HepG2 (cell line): Measurements from ENCODE around the gene RCBTB1. TPM values are rescaled to one million over a fixed set of nuclear protein-coding genes. Genes with fewer than 3 reads are reported as not detected.

ENCODE experiments used
- FOXK1 ChIP-seq: sonication (generic); formaldehyde crosslinking; IDR thresholded peaks from 2 replicates; pipeline ENCODE4 v1.4.0; 2020; ENCODE audit warnings: low read depth, missing genetic modification reagents, borderline replicate concordance
- GFI1 ChIP-seq: sonication (generic); formaldehyde crosslinking; IDR thresholded peaks from 2 replicates; pipeline ENCODE4 v1.5.0; 2020; ENCODE audit warnings: missing genetic modification reagents, mild to moderate bottlenecking, borderline replicate concordance
- GPN1 ChIP-seq: sonication (generic); formaldehyde crosslinking; IDR thresholded peaks from 2 replicates; pipeline ENCODE4 v1.5.1; 2020; ENCODE audit warnings: missing genetic modification reagents, borderline replicate concordance
- HDAC1 ChIP-seq: sonication (generic); formaldehyde crosslinking; IDR thresholded peaks from 2 replicates; pipeline ENCODE4 v1.5.1; 2020; ENCODE audit warnings: mild to moderate bottlenecking, missing genetic modification reagents
- HNRNPK ChIP-seq: fragments of 200-400 bp; formaldehyde crosslinking; IDR thresholded peaks from 2 replicates; pipeline ENCODE4 v1.6.1; 2018; ENCODE audit warnings: low read length, low read depth, moderate library complexity, mild to moderate bottlenecking; ENCODE audit not compliant: poor library complexity, severe bottlenecking
- IRF2 ChIP-seq: IDR thresholded peaks from 2 replicates; pipeline ENCODE4 v1.6.1; 2018; ENCODE audit warnings: missing genetic modification reagents, missing compliant biosample characterization
- KDM3A ChIP-seq: IDR thresholded peaks from 2 replicates; pipeline ENCODE4 v1.6.1; 2018; ENCODE audit warnings: low read depth, missing compliant biosample characterization
- KDM5A ChIP-seq: fragments of 200-600 bp; sonication (generic); IDR thresholded peaks from 2 replicates; pipeline ENCODE4 v1.7.0; 2018; ENCODE audit warnings: antibody characterized with exemption, mild to moderate bottlenecking, low read length, borderline replicate concordance
- NFYC ChIP-seq: IDR thresholded peaks from 2 replicates; pipeline ENCODE4 v1.6.1; 2016; ENCODE audit warnings: missing genetic modification reagents, missing compliant biosample characterization
- REXO4 ChIP-seq: sonication (generic); formaldehyde crosslinking; IDR thresholded peaks from 2 replicates; pipeline ENCODE4 v1.8.0; 2022; ENCODE audit warnings: missing genetic modification reagents, mild to moderate bottlenecking, borderline replicate concordance
- SRF ChIP-seq: IDR thresholded peaks from 2 replicates; pipeline ENCODE4 v1.6.1; 2011; ENCODE audit warnings: mild to moderate bottlenecking, low read depth, low read length, moderate library complexity
- XRCC5 ChIP-seq: fragments of 200-400 bp; formaldehyde crosslinking; optimal IDR thresholded peaks from 2 replicates; pipeline ENCODE3; 2017; ENCODE audit warnings: mild to moderate bottlenecking, low read length
- ZNF20 ChIP-seq: sonication (generic); formaldehyde crosslinking; IDR thresholded peaks from 2 replicates; pipeline ENCODE4 v1.4.0; 2020; ENCODE audit warnings: mild to moderate bottlenecking, moderate library complexity, missing genetic modification reagents
- ZNF205 ChIP-seq: IDR thresholded peaks from 2 replicates; pipeline ENCODE4 v1.6.1; 2018; ENCODE audit warnings: missing biosample characterization, missing genetic modification reagents
- ZNF274 ChIP-seq: sonication (generic); formaldehyde crosslinking; IDR thresholded peaks from 2 replicates; pipeline ENCODE4 v1.5.1; 2020; ENCODE audit warnings: mild to moderate bottlenecking, missing genetic modification reagents
- ZNF33A ChIP-seq: sonication (generic); formaldehyde crosslinking; IDR thresholded peaks from 2 replicates; pipeline ENCODE4 v1.5.1; 2020; ENCODE audit warnings: missing genetic modification reagents, mild to moderate bottlenecking, moderate library complexity, borderline replicate concordance
- ZNF761 ChIP-seq: sonication (generic); formaldehyde crosslinking; conservative IDR thresholded peaks from 2 replicates; pipeline ENCODE4 v1.4.0; 2020; ENCODE audit warnings: mild to moderate bottlenecking, missing genetic modification reagents
- ZNF850 ChIP-seq: sonication (generic); formaldehyde crosslinking; conservative IDR thresholded peaks from 2 replicates; pipeline ENCODE4 v1.9.0; 2021; ENCODE audit warnings: mild to moderate bottlenecking, missing genetic modification reagents
- polyA plus RNA-seq, 8 experiments: library from polyadenylated mRNA; depleted of rRNA in 3 of 8; stranded (reverse) in 7 of 8; unstranded in 1 of 8; fragments of >200 nt; fragmentation: Illumina TruSeq in 4 of 8; extraction: Trizol in 4 of 8; gene quantifications; 2 replicates each; pipeline versions ENCODE4 v1.2.1 to v1.2.3, GENCODE V29; 2011 to 2016; ENCODE audit warnings: low read depth in 4 of 8, missing spikeins in 1 of 8, mixed read lengths in 1 of 8; ENCODE audit not compliant: insufficient read depth in 1 of 8
- total RNA-seq, 5 experiments: library from RNA; depleted of rRNA; stranded (reverse); fragments of >200 nt; fragmentation: Illumina TruSeq; extraction: Trizol; gene quantifications; 2 replicates each; pipeline ENCODE4 v1.2.3, GENCODE V29; 2016; ENCODE audit warnings: low read depth in 1 of 5
- TF ChIP-seq, protein P1 (sequence below): IDR thresholded peaks from 2 replicates; pipeline ENCODE4 v1.6.1; 2016; ENCODE audit warnings: mild to moderate bottlenecking, missing biosample characterization, missing genetic modification reagents
- TF ChIP-seq, protein P2 (sequence below): sonication (generic); formaldehyde crosslinking; IDR thresholded peaks from 2 replicates; pipeline ENCODE4 v1.8.0; 2022; ENCODE audit warnings: mild to moderate bottlenecking, missing genetic modification reagents, moderate library complexity
- TF ChIP-seq, protein P3 (sequence below), 2 experiments: fragments of 450-650 bp in 1 of 2; sonication (generic) in 1 of 2; formaldehyde crosslinking; IDR thresholded peaks; 2 replicates each; pipeline versions ENCODE4 v1.5.0 to v1.8.0; 2020 to 2022; ENCODE audit warnings: mild to moderate bottlenecking in 1 of 2, missing genetic modification reagents in 1 of 2
- TF ChIP-seq, protein P4 (sequence below): sonication (generic); formaldehyde crosslinking; conservative IDR thresholded peaks from 2 replicates; pipeline ENCODE4 v1.8.0; 2022; ENCODE audit warnings: mild to moderate bottlenecking, moderate library complexity, missing genetic modification reagents
- TF ChIP-seq, protein P5 (sequence below): fragments of 450-650 bp; IDR thresholded peaks from 2 replicates; pipeline ENCODE4 v1.6.1; 2016
- TF ChIP-seq, protein P6 (sequence below): sonication (generic); formaldehyde crosslinking; conservative IDR thresholded peaks from 2 replicates; pipeline ENCODE4 v1.8.1; 2023; ENCODE audit warnings: missing genetic modification reagents

The RCBTB1 gene
- total and polyA plus RNA-seq, 2 of the 13 experiments (the other 11 are each of a cell fraction or from before 2014, with no cell fraction given) = 13.4 to 21.6 TPM

DNA sequence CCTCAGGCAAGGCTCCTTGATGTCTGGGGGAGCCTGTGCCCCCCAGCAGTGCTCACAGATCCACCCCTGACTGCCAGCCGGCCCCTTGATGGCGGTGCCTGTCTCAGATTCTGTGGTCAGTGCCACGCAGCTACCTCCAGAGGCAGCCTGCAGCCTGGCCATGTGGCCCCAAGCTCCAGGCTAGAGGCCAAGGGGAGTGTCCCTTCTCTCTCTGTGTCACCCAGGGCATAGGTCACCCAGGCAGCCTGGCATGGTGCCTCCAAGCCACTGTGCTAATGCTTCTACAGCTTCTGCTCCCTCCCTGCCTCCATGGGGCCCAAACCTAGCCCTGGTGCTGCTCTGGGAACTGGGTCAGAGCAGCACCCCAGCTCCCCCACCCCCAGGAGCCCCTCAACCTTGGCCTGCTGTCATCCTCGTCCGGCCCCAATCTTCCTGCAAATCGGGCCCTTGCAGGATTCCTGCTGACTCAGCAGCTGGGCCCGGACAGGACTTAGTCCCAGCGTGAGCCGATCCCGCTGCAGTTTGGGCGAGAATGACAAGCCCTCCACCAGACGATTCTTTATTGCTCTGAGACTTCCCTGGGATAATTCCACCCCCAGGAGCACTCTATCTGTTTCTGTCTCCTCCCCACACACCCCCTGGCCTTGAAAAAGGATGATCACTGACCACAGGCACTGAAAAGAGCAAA is 40.2 kb upstream of the RCBTB1 start (continued):
- TF ChIP-seq, protein P1, sequence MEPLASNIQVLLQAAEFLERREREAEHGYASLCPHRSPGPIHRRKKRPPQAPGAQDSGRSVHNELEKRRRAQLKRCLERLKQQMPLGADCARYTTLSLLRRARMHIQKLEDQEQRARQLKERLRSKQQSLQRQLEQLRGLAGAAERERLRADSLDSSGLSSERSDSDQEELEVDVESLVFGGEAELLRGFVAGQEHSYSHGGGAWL = peak; percentile 75
- TF ChIP-seq ZNF274 (no peak), GFI1 (CRISPR knock-in tag) (no peak), GPN1 (CRISPR knock-in tag) (no peak), SRF (no peak), ZNF850 (CRISPR knock-in tag) (no peak), HNRNPK (no peak), REXO4 (CRISPR knock-in tag) (no peak), KDM3A (CRISPR knock-in tag) (no peak; the same call in 1 of the 2 replicates), ZNF205 (CRISPR knock-in tag) (no peak), KDM5A (no peak), FOXK1 (peak; percentile 15; the same call in 1 of the 2 replicates), ZNF761 (CRISPR knock-in tag) (no peak), NFYC (CRISPR knock-in tag) (no peak), HDAC1 (CRISPR knock-in tag) (peak; percentile 55), ZNF20 (no peak), XRCC5 (no peak), IRF2 (no peak), ZNF33A (CRISPR knock-in tag) (no peak)
- TF ChIP-seq, protein P2, sequence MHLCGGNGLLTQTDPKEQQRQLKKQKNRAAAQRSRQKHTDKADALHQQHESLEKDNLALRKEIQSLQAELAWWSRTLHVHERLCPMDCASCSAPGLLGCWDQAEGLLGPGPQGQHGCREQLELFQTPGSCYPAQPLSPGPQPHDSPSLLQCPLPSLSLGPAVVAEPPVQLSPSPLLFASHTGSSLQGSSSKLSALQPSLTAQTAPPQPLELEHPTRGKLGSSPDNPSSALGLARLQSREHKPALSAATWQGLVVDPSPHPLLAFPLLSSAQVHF (CRISPR knock-in tag) = no peak
- TF ChIP-seq, protein P3, sequence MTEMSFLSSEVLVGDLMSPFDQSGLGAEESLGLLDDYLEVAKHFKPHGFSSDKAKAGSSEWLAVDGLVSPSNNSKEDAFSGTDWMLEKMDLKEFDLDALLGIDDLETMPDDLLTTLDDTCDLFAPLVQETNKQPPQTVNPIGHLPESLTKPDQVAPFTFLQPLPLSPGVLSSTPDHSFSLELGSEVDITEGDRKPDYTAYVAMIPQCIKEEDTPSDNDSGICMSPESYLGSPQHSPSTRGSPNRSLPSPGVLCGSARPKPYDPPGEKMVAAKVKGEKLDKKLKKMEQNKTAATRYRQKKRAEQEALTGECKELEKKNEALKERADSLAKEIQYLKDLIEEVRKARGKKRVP (CRISPR knock-in tag; IDR thresholded peaks at IDR 0.05) = no peak
- TF ChIP-seq, protein P4, sequence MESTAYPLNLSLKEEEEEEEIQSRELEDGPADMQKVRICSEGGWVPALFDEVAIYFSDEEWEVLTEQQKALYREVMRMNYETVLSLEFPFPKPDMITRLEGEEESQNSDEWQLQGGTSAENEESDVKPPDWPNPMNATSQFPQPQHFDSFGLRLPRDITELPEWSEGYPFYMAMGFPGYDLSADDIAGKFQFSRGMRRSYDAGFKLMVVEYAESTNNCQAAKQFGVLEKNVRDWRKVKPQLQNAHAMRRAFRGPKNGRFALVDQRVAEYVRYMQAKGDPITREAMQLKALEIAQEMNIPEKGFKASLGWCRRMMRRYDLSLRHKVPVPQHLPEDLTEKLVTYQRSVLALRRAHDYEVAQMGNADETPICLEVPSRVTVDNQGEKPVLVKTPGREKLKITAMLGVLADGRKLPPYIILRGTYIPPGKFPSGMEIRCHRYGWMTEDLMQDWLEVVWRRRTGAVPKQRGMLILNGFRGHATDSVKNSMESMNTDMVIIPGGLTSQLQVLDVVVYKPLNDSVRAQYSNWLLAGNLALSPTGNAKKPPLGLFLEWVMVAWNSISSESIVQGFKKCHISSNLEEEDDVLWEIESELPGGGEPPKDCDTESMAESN = 0 out of 2 replicates have a peak, but pooled peaks have one; percentile 32
- TF ChIP-seq, protein P5, sequence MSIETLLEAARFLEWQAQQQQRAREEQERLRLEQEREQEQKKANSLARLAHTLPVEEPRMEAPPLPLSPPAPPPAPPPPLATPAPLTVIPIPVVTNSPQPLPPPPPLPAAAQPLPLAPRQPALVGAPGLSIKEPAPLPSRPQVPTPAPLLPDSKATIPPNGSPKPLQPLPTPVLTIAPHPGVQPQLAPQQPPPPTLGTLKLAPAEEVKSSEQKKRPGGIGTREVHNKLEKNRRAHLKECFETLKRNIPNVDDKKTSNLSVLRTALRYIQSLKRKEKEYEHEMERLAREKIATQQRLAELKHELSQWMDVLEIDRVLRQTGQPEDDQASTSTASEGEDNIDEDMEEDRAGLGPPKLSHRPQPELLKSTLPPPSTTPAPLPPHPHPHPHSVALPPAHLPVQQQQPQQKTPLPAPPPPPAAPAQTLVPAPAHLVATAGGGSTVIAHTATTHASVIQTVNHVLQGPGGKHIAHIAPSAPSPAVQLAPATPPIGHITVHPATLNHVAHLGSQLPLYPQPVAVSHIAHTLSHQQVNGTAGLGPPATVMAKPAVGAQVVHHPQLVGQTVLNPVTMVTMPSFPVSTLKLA = peak; percentile 27; the same call in 1 of the 2 replicates
- TF ChIP-seq, protein P6, sequence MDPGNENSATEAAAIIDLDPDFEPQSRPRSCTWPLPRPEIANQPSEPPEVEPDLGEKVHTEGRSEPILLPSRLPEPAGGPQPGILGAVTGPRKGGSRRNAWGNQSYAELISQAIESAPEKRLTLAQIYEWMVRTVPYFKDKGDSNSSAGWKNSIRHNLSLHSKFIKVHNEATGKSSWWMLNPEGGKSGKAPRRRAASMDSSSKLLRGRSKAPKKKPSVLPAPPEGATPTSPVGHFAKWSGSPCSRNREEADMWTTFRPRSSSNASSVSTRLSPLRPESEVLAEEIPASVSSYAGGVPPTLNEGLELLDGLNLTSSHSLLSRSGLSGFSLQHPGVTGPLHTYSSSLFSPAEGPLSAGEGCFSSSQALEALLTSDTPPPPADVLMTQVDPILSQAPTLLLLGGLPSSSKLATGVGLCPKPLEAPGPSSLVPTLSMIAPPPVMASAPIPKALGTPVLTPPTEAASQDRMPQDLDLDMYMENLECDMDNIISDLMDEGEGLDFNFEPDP = no peak
